NCI-H2171 (cell line): ENCODE results near the gene LYSMD1.

Experiments used
- DNase-seq: peaks from one replicate; lab custom pipeline; 2025; lab: John Stamatoyannopoulos, UW

The LYSMD1 gene

DNA sequence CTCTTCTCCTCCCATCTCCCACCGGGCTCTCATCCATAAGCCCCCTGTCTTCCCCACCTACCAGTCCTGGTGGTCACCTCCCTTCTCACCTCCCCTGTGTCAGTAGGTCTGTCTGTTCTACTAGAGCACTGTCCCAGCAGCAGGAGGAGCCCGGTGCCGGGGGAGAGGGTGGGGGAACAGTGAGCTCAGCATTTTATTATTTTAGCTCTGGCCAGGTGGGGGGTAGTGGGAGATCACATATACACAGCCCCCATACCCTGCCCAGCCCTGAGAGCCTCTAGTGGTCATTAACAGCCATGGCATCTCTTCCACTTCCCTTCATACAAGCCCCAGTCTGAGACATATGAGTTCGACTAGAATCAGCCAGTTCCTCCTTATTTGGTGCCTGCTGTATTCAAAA lies 10.2 kb upstream of the LYSMD1 start, which contains the start of gene TMOD4:
Gene TMOD4 (minus strand): TSS at position 119 of the 400 bp plus-strand sequence. CDS start 1,106 bp downstream, outside the sequence.
- DNase-seq: no peak

DNA sequence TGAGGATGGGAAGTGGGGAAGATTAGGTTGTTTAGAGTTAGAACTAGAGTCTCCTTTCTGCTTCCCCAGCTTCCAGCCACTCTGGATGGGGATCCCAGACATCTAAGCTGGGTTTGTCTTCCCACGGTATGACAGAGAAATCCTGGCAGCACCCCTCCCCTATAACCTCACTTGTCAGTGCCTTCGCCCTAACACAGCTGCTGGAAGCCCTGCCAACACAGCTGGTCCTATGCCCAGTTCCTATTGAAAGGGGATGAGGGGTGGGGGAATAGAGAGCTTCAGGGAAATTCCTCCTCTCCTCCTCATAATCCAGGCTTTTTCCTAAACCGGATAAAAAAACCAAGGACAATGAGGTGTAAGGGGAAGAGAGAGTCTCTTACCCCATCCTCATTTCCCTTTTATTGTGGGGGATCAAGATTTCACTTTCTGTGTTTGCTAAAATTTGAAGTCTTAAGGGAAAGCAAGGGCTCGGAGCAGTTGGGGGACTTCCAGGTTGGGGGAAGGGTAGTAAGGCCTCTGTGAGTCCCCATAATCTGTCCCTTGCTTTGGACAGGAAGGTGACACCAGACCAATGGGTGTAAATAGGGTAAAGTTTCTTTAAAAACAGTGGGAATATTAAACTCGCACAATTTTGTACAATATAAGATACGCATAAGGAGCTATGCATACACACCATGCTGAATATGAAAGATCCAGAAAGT lies 9.5 kb upstream of the LYSMD1 start:
- DNase-seq: no peak

DNA sequence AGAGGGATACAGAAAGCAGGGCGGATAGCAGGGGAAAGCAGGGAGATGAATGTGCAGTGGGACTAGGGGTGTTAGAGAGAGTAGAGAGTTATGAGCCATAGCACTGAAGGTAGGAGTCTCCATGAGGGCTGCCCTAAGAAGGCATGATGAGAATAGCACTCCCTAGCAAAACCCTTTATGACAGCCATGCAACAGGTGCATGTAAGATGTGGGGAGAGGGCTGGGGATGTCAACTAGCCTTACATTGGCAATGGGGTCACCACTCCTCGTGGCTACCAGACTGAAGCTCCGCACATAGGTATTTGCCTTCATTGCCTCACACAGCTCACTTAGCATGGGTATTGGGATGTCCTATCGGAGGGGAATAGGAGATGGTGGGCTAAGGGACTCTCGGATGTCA lies 5.5 kb upstream of the LYSMD1 start:
- no peak for DNase-seq

DNA sequence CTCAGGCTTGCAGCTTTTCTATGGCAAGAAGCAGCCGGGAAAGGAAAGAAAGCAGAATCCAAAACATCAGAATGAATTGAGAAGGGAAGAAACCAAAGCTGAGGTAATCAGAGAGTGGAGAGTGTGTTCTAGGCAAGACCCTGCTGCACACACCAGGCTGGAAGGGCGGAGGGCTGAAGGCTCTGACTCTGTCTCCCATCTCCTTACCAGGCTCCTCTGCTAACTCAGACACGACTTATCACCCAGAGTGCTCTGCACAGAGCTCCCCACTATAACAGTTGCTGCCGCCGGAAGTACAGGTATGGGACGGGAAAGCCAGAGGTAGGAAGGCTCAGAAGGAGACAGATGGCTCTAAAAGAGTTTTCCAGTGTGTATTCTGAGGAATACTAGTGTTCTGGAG lies 1.4 kb upstream of the LYSMD1 start:
- DNase-seq: no peak

DNA sequence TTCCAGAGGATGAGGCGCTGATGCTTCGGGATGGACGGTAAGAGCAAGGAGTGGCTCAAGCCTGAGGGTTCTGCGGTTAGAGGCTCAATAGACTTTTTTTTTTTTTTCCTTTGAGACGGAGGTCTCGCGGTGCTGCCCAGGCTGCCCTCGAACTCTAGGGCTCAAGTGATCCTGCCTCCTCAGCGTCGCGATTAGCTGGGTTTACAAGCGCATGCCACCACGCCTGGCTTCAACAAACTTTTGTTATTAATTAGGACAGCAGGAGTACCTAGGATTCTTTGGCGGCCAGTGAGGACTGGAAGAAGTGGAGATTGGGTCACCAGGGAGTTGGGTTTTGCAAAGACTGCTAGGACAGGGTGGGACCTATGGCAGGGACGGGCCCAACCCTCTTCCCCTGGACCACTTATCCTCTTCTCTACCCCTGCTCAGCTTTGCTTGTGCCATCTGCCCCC lies 829 bp upstream of the LYSMD1 start:
- no peak for DNase-seq

DNA sequence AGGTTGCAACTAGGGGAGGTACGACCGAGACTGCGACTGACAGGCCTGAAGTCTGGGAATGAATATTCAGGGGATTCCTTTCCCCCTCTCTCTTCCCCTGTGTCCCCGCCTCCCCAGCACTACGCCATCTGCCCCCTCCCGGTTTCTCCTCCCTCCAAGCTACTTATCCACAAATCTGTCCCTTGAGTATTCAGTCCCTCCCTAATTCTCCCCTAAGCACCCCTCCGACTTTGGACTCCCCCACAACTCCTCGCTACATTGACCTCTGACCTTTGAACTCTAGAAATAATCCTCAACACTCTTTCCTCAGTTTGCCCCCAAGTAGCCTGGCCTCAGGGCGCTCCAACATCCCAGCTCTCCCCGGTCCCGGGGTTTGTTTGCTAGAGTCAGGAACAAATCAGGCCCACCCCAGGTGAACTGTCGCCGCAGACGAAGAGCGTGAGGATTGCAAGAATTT lies 393 bp downstream of the LYSMD1 start:
- DNase-seq: peak; percentile 62

DNA sequence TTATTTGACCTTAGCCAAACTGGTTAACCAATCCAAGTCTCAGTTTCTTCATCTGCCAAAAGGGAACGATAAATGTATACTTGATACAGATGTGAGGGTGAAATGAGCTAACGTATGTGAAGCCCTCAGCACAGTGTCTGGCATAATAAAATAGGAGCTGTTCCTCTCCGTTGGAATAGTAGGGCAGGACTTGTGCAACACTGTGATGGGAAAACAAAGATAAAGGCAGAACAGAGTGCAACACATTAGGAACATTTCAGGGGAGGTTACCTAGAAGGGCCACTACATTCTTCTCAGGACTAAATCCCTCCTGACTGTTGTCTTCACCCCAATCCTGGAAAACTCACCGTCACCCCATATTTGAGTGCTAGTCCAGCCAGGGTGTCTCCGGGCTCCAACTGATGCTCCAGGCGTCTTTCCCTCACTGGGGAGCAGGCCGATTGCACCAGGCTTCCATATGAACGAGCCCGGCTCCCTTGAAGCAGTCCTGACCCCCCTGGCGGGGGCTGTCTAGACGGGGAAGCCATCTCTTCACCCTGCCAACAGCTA lies 896 bp downstream of the LYSMD1 start:
- no peak for DNase-seq

DNA sequence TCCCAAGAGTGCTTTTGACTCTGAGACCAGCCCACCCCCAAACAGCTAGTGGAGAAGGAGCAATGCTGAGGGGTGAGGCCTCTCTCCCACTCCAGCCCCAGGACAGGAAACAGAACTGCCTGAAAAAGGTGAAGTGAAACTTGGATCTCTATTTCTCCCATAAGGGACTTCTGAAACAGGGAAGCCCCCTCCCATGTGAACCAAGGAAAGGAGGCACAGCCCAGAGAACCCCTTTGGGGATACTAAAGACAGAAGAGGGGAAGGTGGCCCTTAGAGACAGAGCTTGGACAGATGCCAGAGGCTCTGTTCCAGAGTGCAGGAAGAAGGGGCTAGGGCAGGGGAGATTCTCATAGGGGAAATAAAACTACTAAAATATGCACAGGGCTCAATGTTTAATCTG lies 6.3 kb downstream of the LYSMD1 start:
- DNase-seq: no peak

DNA sequence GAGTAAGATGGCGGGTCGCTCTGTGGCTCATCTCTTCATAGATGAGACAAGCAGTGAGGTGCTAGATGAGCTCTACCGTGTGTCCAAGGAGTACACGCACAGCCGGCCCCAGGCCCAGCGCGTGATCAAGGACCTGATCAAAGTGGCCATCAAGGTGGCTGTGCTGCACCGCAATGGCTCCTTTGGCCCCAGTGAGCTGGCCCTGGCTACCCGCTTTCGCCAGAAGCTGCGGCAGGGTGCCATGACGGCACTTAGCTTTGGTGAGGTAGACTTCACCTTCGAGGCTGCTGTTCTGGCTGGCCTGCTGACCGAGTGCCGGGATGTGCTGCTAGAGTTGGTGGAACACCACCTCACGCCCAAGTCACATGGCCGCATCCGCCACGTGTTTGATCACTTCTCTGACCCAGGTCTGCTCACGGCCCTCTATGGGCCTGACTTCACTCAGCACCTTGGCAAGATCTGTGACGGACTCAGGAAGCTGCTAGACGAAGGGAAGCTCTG lies 6.9 kb downstream of the LYSMD1 start:
- DNase-seq: no peak

DNA sequence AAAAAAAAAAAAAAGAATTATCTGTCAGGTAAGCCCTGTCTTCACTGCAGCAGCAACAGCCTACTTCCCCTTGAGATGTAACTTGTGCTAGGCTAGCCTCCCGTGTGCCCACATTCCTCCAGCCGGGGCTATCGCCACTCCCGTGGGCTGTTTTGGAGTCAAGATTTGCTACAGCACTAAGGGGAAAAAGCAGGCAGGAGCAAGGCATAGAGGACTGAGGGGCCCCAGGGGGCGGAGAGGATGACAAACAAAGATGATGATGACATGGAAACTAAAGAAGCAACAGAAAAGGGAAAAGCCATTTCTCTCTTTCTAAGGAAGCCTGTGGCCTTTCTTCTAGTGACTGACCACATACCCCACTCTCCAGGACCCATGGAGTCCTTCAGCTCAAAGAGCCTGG lies 7.4 kb downstream of the LYSMD1 start:
- no peak for DNase-seq

DNA sequence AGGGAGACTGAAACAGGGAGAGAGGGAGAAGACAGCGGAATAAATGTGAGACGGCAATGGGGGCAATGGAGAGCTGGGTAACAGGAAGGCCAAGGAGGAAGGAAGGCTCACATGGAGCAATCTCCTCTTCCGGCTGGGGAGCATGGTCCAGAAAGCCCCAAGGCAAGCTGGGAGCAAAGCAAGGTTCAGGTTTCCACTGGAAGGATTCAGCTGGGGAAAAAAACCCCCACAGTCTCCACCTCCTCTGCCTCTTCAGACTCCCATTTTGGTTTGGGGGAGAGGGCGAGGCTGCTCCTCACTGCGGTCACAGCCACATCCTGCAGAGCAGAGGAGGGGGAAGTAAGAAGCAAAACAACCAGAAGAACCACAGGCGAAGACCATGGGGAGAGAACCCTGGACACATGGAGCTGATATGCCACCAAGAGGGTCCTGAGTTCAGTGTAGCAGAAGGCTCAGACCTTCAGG lies 8.6 kb downstream of the LYSMD1 start:
- no peak for DNase-seq

DNA sequence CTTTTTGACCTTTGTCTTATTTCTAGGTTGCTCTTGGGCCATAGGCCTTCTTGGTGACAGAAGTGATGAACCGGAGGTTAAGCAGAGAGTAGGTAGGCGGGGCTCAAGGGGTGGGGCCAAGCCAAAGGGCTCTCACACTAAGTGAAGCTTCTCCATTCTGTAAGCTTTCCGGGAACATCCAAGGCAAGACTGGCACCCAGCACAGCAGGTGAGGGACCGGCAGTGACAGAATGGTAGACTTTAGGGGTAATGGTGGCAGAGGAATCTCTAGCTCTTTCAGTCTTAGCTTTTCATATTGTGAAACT lies 9.2 kb downstream of the LYSMD1 start, which contains the start of gene TNFAIP8L2:
Gene TNFAIP8L2 (plus strand): TSS at position 135 of the 305 bp plus-strand sequence. CDS start 2,049 bp downstream, outside the sequence.
- DNase-seq: no peak

DNA sequence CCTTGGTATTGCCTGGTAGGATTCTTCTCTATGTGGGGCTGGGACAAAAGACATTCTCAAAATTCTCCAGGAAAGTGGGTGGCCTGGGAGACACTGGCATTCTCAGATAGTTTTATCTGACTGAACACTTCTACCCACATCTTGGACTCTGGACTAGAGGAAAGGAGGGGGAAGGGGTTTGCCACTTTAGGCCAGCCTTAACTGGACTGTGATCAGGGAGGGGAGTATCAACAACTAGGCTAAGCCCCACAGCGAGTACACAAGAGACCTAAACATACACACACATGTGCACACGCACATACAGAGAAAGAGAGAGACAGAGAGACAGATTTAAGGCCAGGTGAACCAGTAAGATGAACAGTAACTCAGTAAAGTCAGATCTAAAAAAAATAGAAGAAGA lies 18.0 kb downstream of the LYSMD1 start:
- no peak for DNase-seq

DNA sequence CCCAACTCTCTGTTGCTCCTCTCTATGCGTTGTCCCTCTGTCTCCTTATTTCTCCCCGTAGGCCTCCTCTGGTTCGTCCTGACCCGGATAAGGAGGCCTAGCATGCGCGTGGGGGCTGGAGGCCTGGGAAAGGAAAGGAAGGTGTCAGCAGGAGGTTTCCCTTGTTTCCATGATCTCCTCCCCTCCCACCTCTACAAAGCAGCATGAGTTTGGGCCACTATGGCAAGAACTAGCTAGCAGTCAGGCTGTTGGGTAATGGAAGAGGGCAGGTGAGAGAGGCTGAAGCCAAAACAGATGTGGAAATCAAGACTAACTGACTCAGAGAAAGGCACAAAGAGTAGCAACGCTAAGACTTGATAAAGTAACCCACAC lies 18.6 kb downstream of the LYSMD1 start:
- DNase-seq: no peak

DNA sequence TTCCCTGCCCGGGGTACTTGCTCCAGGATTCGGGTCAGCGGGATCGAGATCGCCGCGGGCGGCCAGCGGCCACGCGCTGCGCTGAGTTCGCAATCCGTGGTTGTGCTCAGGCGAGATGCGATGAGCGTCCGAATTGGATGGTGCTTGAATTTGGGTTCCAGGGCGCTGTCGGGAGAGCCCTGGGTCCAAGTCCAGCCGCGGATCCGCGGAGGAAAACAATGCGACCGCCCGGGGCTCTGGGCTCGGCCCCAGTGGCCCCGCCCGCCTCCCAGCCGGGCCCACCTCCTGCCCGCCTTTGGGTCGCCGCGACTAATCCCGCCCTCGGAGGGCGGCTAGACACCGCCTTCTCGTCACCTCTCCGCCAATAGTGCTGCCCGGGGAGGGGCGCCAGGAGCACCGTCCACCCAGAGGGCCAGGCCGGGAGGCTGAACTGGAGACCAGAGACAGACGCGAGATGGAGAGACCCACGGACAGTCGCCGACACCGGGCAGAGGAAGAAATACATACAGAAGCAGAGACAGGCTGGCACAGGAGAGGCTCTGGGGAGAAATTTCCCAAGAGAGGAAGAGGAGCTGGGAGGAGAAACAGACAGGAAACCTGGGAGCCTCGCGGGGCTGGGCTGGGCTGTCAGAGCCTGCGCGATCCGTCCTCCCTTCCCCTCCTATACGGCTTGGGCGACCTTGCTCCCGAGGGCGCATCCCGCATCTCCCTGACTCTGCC lies 19.1 kb downstream of the LYSMD1 start, which contains the start of gene SEMA6C:
Gene SEMA6C (minus strand): TSS at position 220 of the 720 bp plus-strand sequence. CDS start 4,010 bp downstream, outside the sequence.
- DNase-seq: peak; percentile 73

DNA sequence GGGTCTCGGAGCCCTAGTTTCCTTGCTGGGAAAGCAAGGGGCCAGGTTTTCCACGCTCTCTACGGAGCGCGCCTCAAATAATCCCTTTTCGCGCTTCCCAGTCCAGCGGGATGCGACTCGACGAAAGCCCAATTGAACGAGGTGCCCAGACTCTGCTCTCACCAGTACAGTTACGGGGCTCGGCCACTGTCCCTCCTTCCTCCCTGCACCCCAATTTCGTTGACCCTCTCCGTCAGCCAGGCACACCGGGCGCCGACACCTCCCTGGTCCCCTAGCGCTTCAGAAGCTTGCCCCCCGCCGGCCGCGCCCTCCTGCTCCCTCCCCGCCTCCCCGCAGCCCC lies 19.7 kb downstream of the LYSMD1 start:
- no peak for DNase-seq

DNA sequence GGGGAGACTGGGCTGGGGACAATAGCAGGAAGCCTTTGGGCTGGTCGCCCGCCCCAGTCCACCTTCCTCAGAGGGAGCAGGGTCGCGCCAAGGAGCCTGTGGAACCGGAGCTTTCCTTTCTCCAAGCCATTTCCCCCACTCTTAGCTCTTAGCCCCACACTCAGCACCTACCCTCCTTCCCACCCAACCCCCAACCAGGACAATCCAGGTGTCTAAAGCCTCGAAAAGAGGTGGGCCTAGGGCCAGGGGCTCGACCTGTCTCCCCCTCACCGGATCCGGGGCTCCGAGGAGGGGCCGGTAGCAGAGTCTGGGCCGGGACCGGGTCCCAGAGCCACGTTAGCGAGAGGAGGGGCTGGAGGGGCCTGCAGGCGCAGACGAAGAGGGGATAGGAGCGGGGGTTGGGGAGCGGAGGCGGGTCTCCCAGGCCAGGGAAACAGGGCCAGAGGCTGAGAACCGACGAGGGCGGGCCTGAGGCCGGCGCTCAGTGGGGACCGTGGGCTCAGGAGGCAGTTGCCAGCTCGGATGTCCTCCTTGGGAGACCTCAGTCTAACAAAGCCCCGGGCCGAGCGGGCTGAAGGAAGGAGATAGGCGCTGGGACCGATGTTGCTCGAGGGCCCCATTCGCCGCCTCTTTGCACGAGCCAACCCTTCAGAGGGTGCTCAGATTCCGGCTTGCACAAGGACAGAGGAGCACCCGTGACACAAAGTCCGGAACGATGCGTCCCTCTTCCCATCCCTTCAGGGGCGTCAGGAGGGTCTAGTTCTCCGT lies 20.2 kb downstream of the LYSMD1 start:
- no peak for DNase-seq

DNA sequence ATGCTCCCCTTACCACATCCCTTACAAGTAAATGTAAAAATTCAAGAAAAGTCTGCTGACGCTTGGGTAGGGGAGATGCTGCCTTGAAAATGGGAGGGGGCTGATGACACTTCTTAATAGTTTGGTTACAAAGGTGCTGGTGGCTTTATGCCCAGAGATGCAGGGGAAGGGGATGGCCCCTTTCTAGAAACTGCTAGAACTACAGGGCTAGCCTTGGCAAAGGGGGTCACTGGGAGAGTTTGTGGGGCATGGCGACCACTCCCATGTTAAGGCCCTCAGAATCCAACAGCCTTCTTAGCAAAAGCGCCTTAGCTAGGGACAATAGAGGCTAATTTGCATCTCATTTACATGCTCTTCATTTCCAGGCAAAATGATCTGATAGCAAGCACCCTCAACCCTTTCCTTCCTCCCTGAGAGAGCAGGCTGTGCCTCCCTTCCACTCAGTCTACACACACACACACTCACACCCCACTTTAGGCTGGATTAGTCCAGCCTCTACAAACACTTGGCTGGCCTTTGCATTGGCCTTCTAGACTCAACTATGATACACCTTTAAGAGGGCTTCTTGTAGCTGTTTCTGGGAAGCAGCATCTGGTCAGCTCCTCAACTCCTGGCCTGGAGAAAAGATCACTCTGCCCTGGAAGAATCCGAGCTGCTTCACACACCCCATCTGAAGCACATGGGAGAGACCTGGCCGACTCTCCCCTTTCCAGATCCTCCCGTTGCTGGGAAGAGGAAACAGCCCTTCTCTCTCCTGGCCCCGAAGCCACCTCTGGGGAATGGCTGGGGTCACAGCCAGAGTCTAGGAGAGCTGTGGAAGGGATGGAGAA lies 21.0 kb downstream of the LYSMD1 start:
- DNase-seq: no peak

DNA sequence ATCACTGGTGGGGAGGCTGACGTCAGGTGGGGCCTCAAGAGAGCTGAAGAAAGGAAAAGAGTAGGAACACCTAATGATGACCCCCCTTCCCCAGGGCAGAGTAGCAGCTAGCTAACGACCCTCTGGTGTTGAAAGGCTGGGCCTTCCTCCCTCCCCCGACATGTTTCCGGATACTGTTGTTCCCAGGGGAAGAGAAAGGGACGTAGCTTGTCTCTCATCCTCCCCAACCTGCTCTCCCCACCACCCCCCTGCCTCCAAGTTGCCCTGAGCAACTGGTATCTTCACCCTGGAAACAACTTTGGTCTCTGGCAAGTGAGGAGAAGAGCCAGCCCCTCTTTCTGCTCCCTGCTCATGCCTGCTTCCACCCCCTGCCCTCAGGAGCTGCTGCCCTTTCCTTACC lies 21.7 kb downstream of the LYSMD1 start:
- DNase-seq: no peak

DNA sequence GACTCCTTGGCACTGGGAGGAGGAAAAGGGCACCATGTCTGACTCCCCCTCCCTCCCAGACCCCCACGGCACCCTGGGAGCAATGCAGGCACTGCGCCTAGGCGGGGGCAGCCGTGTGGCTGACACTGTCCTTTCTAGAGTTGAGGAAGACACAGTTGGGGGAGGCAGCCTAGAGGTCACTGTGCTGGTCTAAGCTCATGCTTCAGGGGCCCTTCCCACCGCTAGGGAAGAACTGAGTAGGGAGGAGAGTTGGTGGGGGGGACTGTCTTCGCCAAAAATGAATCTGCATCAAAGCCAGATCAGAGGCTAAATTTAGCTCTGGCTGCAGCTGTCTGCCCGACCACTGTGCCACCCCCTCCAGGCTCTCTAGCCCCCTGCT lies 22.7 kb downstream of the LYSMD1 start:
- no peak for DNase-seq

DNA sequence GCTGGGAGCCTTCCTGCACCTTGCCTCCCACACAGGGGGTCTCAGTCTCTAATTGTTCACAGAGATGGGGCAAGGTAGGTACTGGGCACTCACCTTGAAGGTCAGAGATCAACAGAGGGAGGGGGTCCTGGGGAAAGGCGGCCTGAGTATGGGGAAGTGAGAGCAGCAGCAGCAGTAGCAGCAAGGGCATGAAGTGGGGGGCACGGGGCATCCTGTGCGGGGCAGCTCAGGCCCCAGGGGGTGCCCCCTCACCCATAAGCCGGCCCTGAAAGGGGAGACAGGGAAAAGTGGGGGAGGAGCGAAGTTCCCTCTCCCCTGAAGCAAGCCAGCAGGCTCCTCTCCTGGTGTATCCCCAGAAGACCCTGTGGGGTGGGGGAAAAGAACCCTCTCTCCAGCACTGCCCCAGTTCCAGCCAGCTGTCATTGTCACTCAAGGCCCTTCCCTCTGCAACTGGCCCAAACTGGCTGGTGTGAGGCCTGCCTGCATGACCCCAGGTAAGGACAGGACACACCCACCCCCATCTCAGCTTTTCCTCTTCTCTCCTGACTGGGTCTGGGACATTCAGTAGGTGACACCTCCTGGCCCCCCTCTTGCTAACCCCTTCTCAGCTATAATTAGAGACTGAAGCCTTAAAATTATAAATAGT lies 23.2 kb downstream of the LYSMD1 start:
- DNase-seq: no peak
